WTC11 (cell line): Measurements from ENCODE around the gene FBLN7. TPM values are rescaled to one million over a fixed set of nuclear protein-coding genes. Genes with fewer than 3 reads are reported as not detected.

ENCODE experiments used
- ATAC-seq: fragments of 200-7000 bp; cut with Tn5 transposase; 2 replicates; pipeline ENCODE4 v1.10.0; 2021; ENCODE audit warnings: mild to moderate bottlenecking, moderate library complexity
- CTCF ChIA-PET: fragments of 300-600 bp; sonication (Branson Sonifier 250); formaldehyde crosslinking; loops from one replicate; lab custom pipeline; 2021; ENCODE audit warnings: antibody characterized with exemption; lab: Charles Lee
- POLR2A ChIA-PET: fragments of 350-600 bp; sonication (Branson Sonifier 250); formaldehyde crosslinking; loops from one replicate; lab custom pipeline; 2021; ENCODE audit warnings: antibody characterized with exemption; lab: Charles Lee
- DNase-seq: peaks from one replicate; pipeline ENCODE4 v3.0.0; 2021; ENCODE audit warnings: low spot score
- H3K27ac Mint-ChIP-seq: 2 replicates; pipeline ENCODE4 v1.8.0; 2021; ENCODE audit warnings: mixed read lengths
- H3K27me3 Mint-ChIP-seq: 2 replicates; pipeline ENCODE4 v1.8.0; 2021; ENCODE audit warnings: low read depth, mild to moderate bottlenecking, moderate library complexity, mixed read lengths
- H3K36me3 Mint-ChIP-seq: 2 replicates; pipeline ENCODE4 v1.8.0; 2021; ENCODE audit warnings: mixed read lengths
- H3K4me1 Mint-ChIP-seq: 2 replicates; pipeline ENCODE4 v1.8.0; 2022; ENCODE audit warnings: mixed read lengths
- H3K4me3 Mint-ChIP-seq: 2 replicates; pipeline ENCODE4 v1.8.0; 2021; ENCODE audit warnings: mild to moderate bottlenecking, moderate library complexity, mixed read lengths
- H3K9me3 Mint-ChIP-seq: 2 replicates; pipeline ENCODE4 v1.8.0; 2021; ENCODE audit warnings: mixed read lengths
- ATF1 ChIP-seq: sonication (generic); formaldehyde crosslinking; IDR thresholded peaks from 2 replicates; pipeline ENCODE4 v1.8.1; 2023; ENCODE audit warnings: mild to moderate bottlenecking, moderate library complexity, missing genetic modification reagents
- CREM ChIP-seq: sonication (generic); formaldehyde crosslinking; IDR thresholded peaks from 2 replicates; pipeline ENCODE4 v1.8.1; 2022; ENCODE audit warnings: mild to moderate bottlenecking, missing genetic modification reagents, moderate library complexity
- ESRRA ChIP-seq: sonication (generic); formaldehyde crosslinking; IDR thresholded peaks from 2 replicates; pipeline ENCODE4 v1.8.1; 2022; ENCODE audit warnings: mild to moderate bottlenecking, missing genetic modification reagents, borderline replicate concordance
- ETV6 ChIP-seq: sonication (generic); formaldehyde crosslinking; IDR thresholded peaks from 2 replicates; pipeline ENCODE4 v1.8.1; 2022; ENCODE audit warnings: mild to moderate bottlenecking, missing genetic modification reagents
- FOXJ3 ChIP-seq: sonication (generic); formaldehyde crosslinking; IDR thresholded peaks from 2 replicates; pipeline ENCODE4 v1.9.0; 2021; ENCODE audit warnings: missing genetic modification reagents, mild to moderate bottlenecking, borderline replicate concordance
- GABPB1 ChIP-seq: sonication (generic); formaldehyde crosslinking; IDR thresholded peaks from 2 replicates; pipeline ENCODE4 v1.8.1; 2023; ENCODE audit warnings: mild to moderate bottlenecking, missing genetic modification reagents
- IRF2 ChIP-seq: sonication (generic); formaldehyde crosslinking; IDR thresholded peaks from 2 replicates; pipeline ENCODE4 v1.8.0; 2022; ENCODE audit warnings: low read depth, missing genetic modification reagents, borderline replicate concordance
- MYBL2 ChIP-seq: sonication (generic); formaldehyde crosslinking; IDR thresholded peaks from 2 replicates; pipeline ENCODE4 v1.8.1; 2023; ENCODE audit warnings: mild to moderate bottlenecking, moderate library complexity, missing genetic modification reagents
- OVOL2 ChIP-seq: fragments of 250-450 bp; sonication (Bioruptor Pico); IDR thresholded peaks from 2 replicates; pipeline ENCODE4 v1.9.0; 2021; ENCODE audit warnings: mild to moderate bottlenecking, borderline replicate concordance
- TCF7 ChIP-seq: sonication (generic); formaldehyde crosslinking; IDR thresholded peaks from 2 replicates; pipeline ENCODE4 v1.8.0; 2022; ENCODE audit warnings: mild to moderate bottlenecking, low read depth, missing genetic modification reagents, moderate library complexity
- ZBTB21 ChIP-seq: sonication (generic); formaldehyde crosslinking; IDR thresholded peaks from 2 replicates; pipeline ENCODE4 v1.8.1; 2023; ENCODE audit warnings: mild to moderate bottlenecking, missing genetic modification reagents, borderline replicate concordance
- ZNF138 ChIP-seq: sonication (generic); formaldehyde crosslinking; conservative IDR thresholded peaks from 2 replicates; pipeline ENCODE4 v1.8.1; 2022; ENCODE audit warnings: mild to moderate bottlenecking, moderate library complexity, missing genetic modification reagents
- ZNF317 ChIP-seq: sonication (generic); formaldehyde crosslinking; IDR thresholded peaks from 2 replicates; pipeline ENCODE4 v1.8.1; 2023; ENCODE audit warnings: low read depth, mild to moderate bottlenecking, moderate library complexity, missing genetic modification reagents, borderline replicate concordance
- total RNA-seq: library from RNA; stranded (reverse); gene quantifications from 3 replicates; pipeline ENCODE4 v1.2.3, GENCODE V29; 2021
- TF ChIP-seq, protein P1 (sequence below): sonication (generic); formaldehyde crosslinking; IDR thresholded peaks from 2 replicates; pipeline ENCODE4 v1.8.1; 2023; ENCODE audit warnings: mild to moderate bottlenecking, missing genetic modification reagents, borderline replicate concordance
- TF ChIP-seq, protein P2 (sequence below): fragments of 250-450 bp; sonication (Bioruptor Pico); IDR thresholded peaks from 2 replicates; pipeline ENCODE4 v1.8.0; 2021; ENCODE audit warnings: mild to moderate bottlenecking
- TF ChIP-seq, protein P3 (sequence below): sonication (generic); formaldehyde crosslinking; IDR thresholded peaks from 2 replicates; pipeline ENCODE4 v1.8.0; 2022; ENCODE audit warnings: mild to moderate bottlenecking, missing genetic modification reagents
- TF ChIP-seq, protein P4 (sequence below): fragments of 250-450 bp; sonication (Bioruptor Pico); IDR thresholded peaks from 2 replicates; pipeline ENCODE4 v2.1.2; 2022; ENCODE audit warnings: mild to moderate bottlenecking, moderate library complexity

The FBLN7 gene
- total RNA-seq, 1 experiment from 2014 or later: 0.55 TPM

DNA sequence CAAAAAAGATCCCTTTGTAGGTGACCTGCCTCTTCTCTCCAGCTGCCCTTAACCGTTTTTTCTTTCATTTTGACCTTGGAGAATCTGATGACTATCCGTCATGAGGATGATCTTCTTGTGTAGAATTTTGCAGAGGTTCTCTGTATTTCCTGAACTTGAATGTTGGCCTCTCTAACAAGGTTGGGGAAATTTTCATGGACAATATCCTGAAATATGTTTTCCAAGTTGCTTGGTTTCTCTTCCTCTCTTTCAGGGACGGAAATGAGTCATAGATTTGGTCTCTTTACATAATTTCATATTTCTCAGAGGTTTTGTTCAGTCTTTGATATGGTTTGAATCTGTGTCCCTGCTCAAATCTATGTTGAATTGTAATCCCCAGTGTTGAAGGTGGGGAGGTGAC lies 82.6 kb downstream of the FBLN7 start:
- Mint-ChIP-seq H3K27ac (no peak overlapping the region), H3K36me3 (peaks cover 23% of the 10 kb centered on the region), H3K4me3 (no peak overlapping the region), H3K9me3 (peaks cover 19% of the 10 kb centered on the region)
- no peak for DNase-seq
- no peak for ATAC-seq
- ChIA-PET CTCF (no interaction called here), POLR2A (no interaction called here)
- TF ChIP-seq, protein P1, sequence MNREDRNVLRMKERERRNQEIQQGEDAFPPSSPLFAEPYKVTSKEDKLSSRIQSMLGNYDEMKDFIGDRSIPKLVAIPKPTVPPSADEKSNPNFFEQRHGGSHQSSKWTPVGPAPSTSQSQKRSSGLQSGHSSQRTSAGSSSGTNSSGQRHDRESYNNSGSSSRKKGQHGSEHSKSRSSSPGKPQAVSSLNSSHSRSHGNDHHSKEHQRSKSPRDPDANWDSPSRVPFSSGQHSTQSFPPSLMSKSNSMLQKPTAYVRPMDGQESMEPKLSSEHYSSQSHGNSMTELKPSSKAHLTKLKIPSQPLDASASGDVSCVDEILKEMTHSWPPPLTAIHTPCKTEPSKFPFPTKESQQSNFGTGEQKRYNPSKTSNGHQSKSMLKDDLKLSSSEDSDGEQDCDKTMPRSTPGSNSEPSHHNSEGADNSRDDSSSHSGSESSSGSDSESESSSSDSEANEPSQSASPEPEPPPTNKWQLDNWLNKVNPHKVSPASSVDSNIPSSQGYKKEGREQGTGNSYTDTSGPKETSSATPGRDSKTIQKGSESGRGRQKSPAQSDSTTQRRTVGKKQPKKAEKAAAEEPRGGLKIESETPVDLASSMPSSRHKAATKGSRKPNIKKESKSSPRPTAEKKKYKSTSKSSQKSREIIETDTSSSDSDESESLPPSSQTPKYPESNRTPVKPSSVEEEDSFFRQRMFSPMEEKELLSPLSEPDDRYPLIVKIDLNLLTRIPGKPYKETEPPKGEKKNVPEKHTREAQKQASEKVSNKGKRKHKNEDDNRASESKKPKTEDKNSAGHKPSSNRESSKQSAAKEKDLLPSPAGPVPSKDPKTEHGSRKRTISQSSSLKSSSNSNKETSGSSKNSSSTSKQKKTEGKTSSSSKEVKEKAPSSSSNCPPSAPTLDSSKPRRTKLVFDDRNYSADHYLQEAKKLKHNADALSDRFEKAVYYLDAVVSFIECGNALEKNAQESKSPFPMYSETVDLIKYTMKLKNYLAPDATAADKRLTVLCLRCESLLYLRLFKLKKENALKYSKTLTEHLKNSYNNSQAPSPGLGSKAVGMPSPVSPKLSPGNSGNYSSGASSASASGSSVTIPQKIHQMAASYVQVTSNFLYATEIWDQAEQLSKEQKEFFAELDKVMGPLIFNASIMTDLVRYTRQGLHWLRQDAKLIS (CRISPR knock-in tag): no peak
- TF ChIP-seq ETV6 (no peak), FOXJ3 (CRISPR knock-in tag) (no peak), OVOL2 (no peak), MYBL2 (CRISPR knock-in tag) (no peak), ESRRA (CRISPR knock-in tag) (no peak), TCF7 (CRISPR knock-in tag) (no peak), IRF2 (no peak), GABPB1 (CRISPR knock-in tag) (no peak), ATF1 (CRISPR knock-in tag) (no peak), ZNF317 (CRISPR knock-in tag) (no peak), ZBTB21 (CRISPR knock-in tag) (no peak)
- TF ChIP-seq, protein P2, sequence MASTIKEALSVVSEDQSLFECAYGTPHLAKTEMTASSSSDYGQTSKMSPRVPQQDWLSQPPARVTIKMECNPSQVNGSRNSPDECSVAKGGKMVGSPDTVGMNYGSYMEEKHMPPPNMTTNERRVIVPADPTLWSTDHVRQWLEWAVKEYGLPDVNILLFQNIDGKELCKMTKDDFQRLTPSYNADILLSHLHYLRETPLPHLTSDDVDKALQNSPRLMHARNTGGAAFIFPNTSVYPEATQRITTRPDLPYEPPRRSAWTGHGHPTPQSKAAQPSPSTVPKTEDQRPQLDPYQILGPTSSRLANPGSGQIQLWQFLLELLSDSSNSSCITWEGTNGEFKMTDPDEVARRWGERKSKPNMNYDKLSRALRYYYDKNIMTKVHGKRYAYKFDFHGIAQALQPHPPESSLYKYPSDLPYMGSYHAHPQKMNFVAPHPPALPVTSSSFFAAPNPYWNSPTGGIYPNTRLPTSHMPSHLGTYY (CRISPR knock-in tag): no peak
- TF ChIP-seq, protein P3, sequence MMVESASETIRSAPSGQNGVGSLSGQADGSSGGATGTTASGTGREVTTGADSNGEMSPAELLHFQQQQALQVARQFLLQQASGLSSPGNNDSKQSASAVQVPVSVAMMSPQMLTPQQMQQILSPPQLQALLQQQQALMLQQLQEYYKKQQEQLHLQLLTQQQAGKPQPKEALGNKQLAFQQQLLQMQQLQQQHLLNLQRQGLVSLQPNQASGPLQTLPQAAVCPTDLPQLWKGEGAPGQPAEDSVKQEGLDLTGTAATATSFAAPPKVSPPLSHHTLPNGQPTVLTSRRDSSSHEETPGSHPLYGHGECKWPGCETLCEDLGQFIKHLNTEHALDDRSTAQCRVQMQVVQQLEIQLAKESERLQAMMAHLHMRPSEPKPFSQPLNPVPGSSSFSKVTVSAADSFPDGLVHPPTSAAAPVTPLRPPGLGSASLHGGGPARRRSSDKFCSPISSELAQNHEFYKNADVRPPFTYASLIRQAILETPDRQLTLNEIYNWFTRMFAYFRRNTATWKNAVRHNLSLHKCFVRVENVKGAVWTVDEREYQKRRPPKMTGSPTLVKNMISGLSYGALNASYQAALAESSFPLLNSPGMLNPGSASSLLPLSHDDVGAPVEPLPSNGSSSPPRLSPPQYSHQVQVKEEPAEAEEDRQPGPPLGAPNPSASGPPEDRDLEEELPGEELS (CRISPR knock-in tag): no peak
- TF ChIP-seq, all 79 proteins: peak for 0
- no peaks in the 10 kb centered on the region for H3K27me3 Mint-ChIP-seq
- H3K4me1 Mint-ChIP-seq: no peaks in the 10 kb centered on the region

DNA sequence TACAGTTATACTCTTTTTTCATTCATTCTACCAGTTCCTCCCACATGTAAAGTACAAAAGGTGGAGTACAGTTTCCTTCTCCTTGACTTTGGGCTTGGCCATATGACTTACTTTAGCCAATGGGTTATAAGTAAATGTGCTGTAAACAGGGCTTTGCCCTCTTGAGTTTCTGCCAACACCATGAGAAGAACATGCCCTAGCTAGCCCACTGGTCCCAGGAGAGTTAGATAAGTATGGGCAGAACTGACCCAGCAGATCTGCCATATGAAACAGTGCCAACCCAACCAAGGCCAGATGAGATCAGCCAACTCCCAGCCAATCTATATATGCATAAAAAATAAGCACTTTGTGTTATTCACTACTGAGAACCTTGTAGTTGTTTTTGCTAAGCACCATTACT lies 91.2 kb downstream of the FBLN7 start:
- ATAC-seq: no peak

More for the DNA sequence above, 91.2 kb downstream of the FBLN7 start:
- POLR2A ChIA-PET: no interaction called here
- no peak overlapping the region for H3K27ac Mint-ChIP-seq
- H3K4me3 Mint-ChIP-seq: no peak overlapping the region
- H3K4me1 Mint-ChIP-seq: no peaks in the 10 kb centered on the region
- TF ChIP-seq, protein P4, sequence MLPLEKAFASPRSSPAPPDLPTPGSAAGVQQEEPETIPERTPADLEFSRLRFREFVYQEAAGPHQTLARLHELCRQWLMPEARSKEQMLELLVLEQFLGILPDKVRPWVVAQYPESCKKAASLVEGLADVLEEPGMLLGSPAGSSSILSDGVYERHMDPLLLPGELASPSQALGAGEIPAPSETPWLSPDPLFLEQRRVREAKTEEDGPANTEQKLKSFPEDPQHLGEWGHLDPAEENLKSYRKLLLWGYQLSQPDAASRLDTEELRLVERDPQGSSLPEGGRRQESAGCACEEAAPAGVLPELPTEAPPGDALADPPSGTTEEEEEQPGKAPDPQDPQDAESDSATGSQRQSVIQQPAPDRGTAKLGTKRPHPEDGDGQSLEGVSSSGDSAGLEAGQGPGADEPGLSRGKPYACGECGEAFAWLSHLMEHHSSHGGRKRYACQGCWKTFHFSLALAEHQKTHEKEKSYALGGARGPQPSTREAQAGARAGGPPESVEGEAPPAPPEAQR (CRISPR knock-in tag): no peak
- TF ChIP-seq CREM (CRISPR knock-in tag): no peak
- TF ChIP-seq ZNF138 (CRISPR knock-in tag): no peak
- TF ChIP-seq, all 79 proteins: peak for 0
- no peaks in the 10 kb centered on the region for H3K27me3 Mint-ChIP-seq
- H3K9me3 Mint-ChIP-seq: no peaks in the 10 kb centered on the region
- H3K36me3 Mint-ChIP-seq: no peaks in the 10 kb centered on the region
- CTCF ChIA-PET: no interaction called here
- no peak for DNase-seq
